ENCODE data around the gene PARG.
"Not testable (repeated sequence)": the region's sequence is repeated elsewhere in the genome, so short reads cannot be mapped to it uniquely, and the experiment has no call there.

GRCh38 chr10:49882327-49882726 is 59.5 kb downstream of the PARG start:
- TF ChIP-seq CREB5 (CRISPR knock-in tag; IDR thresholded peaks at IDR 0.05; ENCODE audit: low read depth); GLIS3 (CRISPR knock-in tag; IDR thresholded peaks at IDR 0.05); PATZ1 (CRISPR knock-in tag; IDR thresholded peaks at IDR 0.05; ENCODE audit: borderline replicate concordance); CSRNP3 (CRISPR knock-in tag; IDR thresholded peaks at IDR 0.05); CSDC2 (CRISPR knock-in tag; IDR thresholded peaks at IDR 0.05); RARB (CRISPR knock-in tag; IDR thresholded peaks at IDR 0.05); TCF4 (CRISPR knock-in tag; IDR thresholded peaks at IDR 0.05; ENCODE audit: borderline replicate concordance); ZFP3 (CRISPR knock-in tag; IDR thresholded peaks at IDR 0.05); BACH2 (CRISPR knock-in tag; IDR thresholded peaks at IDR 0.05; ENCODE audit: borderline replicate concordance): not testable (repeated sequence)

Measured in SK-N-SH treated with all-trans-retinoic acid at 6 μM for 48 hours (cell line).